HL-60 (cell line): ENCODE measurements around the gene KLF6.

Experiments used
- CTCF ChIP-seq: IDR thresholded peaks from one replicate; pipeline ENCODE4 v1.5.1; 2011; ENCODE audit warnings: low read length, control low read depth, inconsistent platforms; ENCODE audit not compliant: insufficient read depth
- POLR2AphosphoS5 ChIP-seq: IDR thresholded peaks from 2 replicates; pipeline ENCODE4 v1.6.1; 2012; ENCODE audit warnings: low read depth
- REST ChIP-seq: IDR thresholded peaks from 2 replicates; pipeline ENCODE4 v1.6.1; 2012; ENCODE audit warnings: low read depth; ENCODE audit not compliant: insufficient replicate concordance

GRCh38 chr10:3762309-3762708 is 22.7 kb downstream of the KLF6 start:
- no peak for TF ChIP-seq CTCF
- no peak for TF ChIP-seq POLR2AphosphoS5
- TF ChIP-seq REST, result no peak
